ENCODE data around the gene TFAP2E.

DNA sequence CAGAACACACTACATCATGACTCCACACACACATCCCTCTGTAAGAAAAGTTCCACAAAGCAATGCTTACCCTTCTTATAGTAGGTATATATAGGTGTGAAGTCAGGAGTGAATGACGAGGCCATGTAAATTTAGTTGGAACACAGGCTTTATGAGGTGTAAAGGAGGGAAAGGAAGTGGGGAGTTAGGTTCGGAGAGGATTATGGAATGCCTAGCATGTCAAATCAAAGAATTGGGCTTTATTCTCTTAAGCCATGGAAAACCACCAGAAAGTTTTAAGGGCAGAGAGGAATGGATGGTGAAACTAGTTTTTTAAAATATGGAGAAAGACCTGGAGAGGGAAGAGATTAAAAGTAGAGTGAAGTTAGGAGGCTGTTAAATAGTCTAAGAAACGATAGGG is 26.3 kb downstream of the TFAP2E start:
- TF ChIP-seq, protein P1, sequence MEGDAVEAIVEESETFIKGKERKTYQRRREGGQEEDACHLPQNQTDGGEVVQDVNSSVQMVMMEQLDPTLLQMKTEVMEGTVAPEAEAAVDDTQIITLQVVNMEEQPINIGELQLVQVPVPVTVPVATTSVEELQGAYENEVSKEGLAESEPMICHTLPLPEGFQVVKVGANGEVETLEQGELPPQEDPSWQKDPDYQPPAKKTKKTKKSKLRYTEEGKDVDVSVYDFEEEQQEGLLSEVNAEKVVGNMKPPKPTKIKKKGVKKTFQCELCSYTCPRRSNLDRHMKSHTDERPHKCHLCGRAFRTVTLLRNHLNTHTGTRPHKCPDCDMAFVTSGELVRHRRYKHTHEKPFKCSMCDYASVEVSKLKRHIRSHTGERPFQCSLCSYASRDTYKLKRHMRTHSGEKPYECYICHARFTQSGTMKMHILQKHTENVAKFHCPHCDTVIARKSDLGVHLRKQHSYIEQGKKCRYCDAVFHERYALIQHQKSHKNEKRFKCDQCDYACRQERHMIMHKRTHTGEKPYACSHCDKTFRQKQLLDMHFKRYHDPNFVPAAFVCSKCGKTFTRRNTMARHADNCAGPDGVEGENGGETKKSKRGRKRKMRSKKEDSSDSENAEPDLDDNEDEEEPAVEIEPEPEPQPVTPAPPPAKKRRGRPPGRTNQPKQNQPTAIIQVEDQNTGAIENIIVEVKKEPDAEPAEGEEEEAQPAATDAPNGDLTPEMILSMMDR (IDR thresholded peaks at IDR 0.05; ENCODE audit: low read depth, low read length): no peak
- TF ChIP-seq POLR2A (IDR thresholded peaks at IDR 0.05; ENCODE audit: extremely low read depth, insufficient read length): no peak

Data from NB4 (cell line).